Cardiac muscle cell (in vitro differentiated cells and primary cell): ENCODE data around the gene BGN. TPM values are rescaled to one million over a fixed set of nuclear protein-coding genes. Genes with fewer than 3 reads are reported as not detected.

Source experiments
- DNase-seq, 2 donors: peaks; one replicate each; pipeline versions ENCODE4 v3.0.0 to v3.0.0-alpha.2; 2010 to 2017; ENCODE audit warnings: low read depth in 1 of 2, low spot score in 1 of 2
- H3K27ac ChIP-seq: fragments of 200-600 bp; sonication (generic); 2 replicates; pipeline ENCODE4 v1.5.1; 2016
- H3K27me3 ChIP-seq: fragments of 200-600 bp; sonication (generic); 2 replicates; pipeline ENCODE4 v1.6.0; 2016; ENCODE audit warnings: control low read depth
- H3K36me3 ChIP-seq: fragments of 200-600 bp; sonication (generic); 2 replicates; pipeline ENCODE4 v1.5.1; 2016; ENCODE audit warnings: control low read depth
- H3K4me1 ChIP-seq: fragments of 200-600 bp; sonication (generic); 2 replicates; pipeline ENCODE4 v1.8.1; 2017; ENCODE audit warnings: low read depth, mild to moderate bottlenecking, mixed run types
- H3K4me3 ChIP-seq: fragments of 200-600 bp; sonication (generic); 2 replicates; pipeline ENCODE4 v1.5.1; 2016; ENCODE audit warnings: mild to moderate bottlenecking
- H3K9me3 ChIP-seq: fragments of 200-600 bp; sonication (generic); 2 replicates; pipeline ENCODE4 v1.5.1; 2017; ENCODE audit warnings: low read depth, mild to moderate bottlenecking, control low read depth
- CTCF ChIP-seq: IDR thresholded peaks from 2 replicates; pipeline ENCODE4 v1.5.1; 2012; ENCODE audit warnings: low read depth, mild to moderate bottlenecking, low read length
- polyA plus RNA-seq: library from polyadenylated mRNA; unstranded; fragments of >200 nt; fragmentation: Nextera tagmentation; extraction: Ambion mirVana; gene quantifications from 2 replicates; pipeline ENCODE4 v1.2.1, GENCODE V29; 2016
- total RNA-seq: library from RNA; depleted of rRNA; stranded (reverse); fragments of >200 nt; gene quantifications from 2 replicates; pipeline ENCODE4 v1.2.3, GENCODE V29; 2016

The BGN gene
- total and polyA plus RNA-seq, 2 experiments from 2014 or later: 0.54 to 1.0 TPM

GRCh38 chrX:153512501-153512893 lies 17.7 kb downstream of the BGN start:
- no peak for TF ChIP-seq CTCF
- no peaks in the 10 kb centered on the region for H3K4me1 ChIP-seq
- H3K4me3 ChIP-seq: no peak overlapping the region
- no peaks in the 10 kb centered on the region for H3K36me3 ChIP-seq
- no peaks in the 10 kb centered on the region for H3K9me3 ChIP-seq
- no peak overlapping the region for H3K27ac ChIP-seq
- peaks cover 24% of the 10 kb centered on the region for H3K27me3 ChIP-seq
- DNase-seq: no peak

- Histone ChIP-seq H3K27me3 (peaks cover 31% of the 10 kb centered on the region), H3K36me3 (no peaks in the 10 kb centered on the region), H3K4me3 (no peak overlapping the region), H3K9me3 (no peaks in the 10 kb centered on the region), H3K27ac (no peak overlapping the region), H3K4me1 (no peaks in the 10 kb centered on the region)
- TF ChIP-seq CTCF: no peak
- no peak for DNase-seq
Measured at GRCh38 chrX:153513265-153513664, 18.5 kb downstream of the BGN start.

GRCh38 chrX:153514259-153514658 lies 19.5 kb downstream of the BGN start:
- TF ChIP-seq CTCF: no peak
- H3K36me3 ChIP-seq: no peaks in the 10 kb centered on the region
- no peak overlapping the region for H3K27ac ChIP-seq
- DNase-seq: no peak
- peaks cover 41% of the 10 kb centered on the region for H3K27me3 ChIP-seq
- no peaks in the 10 kb centered on the region for H3K9me3 ChIP-seq
- H3K4me3 ChIP-seq: no peak overlapping the region
- no peaks in the 10 kb centered on the region for H3K4me1 ChIP-seq

GRCh38 chrX:153515435-153515834 lies 20.7 kb downstream of the BGN start:
- no peaks in the 10 kb centered on the region for H3K9me3 ChIP-seq
- H3K27ac ChIP-seq: no peak overlapping the region
- H3K4me1 ChIP-seq: no peaks in the 10 kb centered on the region
- TF ChIP-seq CTCF: no peak
- peaks cover 53% of the 10 kb centered on the region for H3K27me3 ChIP-seq
- no peak for DNase-seq
- H3K4me3 ChIP-seq: no peak overlapping the region
- no peaks in the 10 kb centered on the region for H3K36me3 ChIP-seq

- no peak for DNase-seq
- H3K4me1 ChIP-seq: no peaks in the 10 kb centered on the region
- no peaks in the 10 kb centered on the region for H3K36me3 ChIP-seq
- H3K27ac ChIP-seq: no peak overlapping the region
- H3K4me3 ChIP-seq: no peak overlapping the region
- peaks cover 57% of the 10 kb centered on the region for H3K27me3 ChIP-seq
- no peak for TF ChIP-seq CTCF
- no peaks in the 10 kb centered on the region for H3K9me3 ChIP-seq
Measured at GRCh38 chrX:153516073-153516472, 21.3 kb downstream of the BGN start.

- Histone ChIP-seq H3K36me3 (no peaks in the 10 kb centered on the region), H3K27me3 (peaks cover 57% of the 10 kb centered on the region), H3K9me3 (no peaks in the 10 kb centered on the region), H3K4me1 (no peaks in the 10 kb centered on the region), H3K27ac (no peak within 1 kb of the TSS), H3K4me3 (peak within 1 kb of the TSS; percentile 8)
- no peak for TF ChIP-seq CTCF
- no peak for DNase-seq
Measured at GRCh38 chrX:153517423-153517822, 22.6 kb downstream of the BGN start, which contains the start of gene ATP2B3. ATP2B3 (plus strand) TSS chrX:153517642; CDS start chrX:153536248, 18,606 bp downstream.
